Liver (tissue), 1 donor: ENCODE measurements around the gene PEX16.

ENCODE experiments used
- ATF3 ChIP-seq: IDR thresholded peaks from 2 replicates; pipeline ENCODE4 v1.6.1; 2016; ENCODE audit warnings: antibody characterized with exemption
- NR2F2 ChIP-seq: IDR thresholded peaks from 2 replicates; pipeline ENCODE4 v1.6.1; 2016; ENCODE audit warnings: antibody characterized with exemption
- donor health status: healthy.

- TF ChIP-seq ATF3 (no peak), NR2F2 (no peak)
Observed at GRCh38 chr11:45886816-45887520, 30.7 kb downstream of the PEX16 start.
